Type B pancreatic cell (in vitro differentiated cells): ENCODE measurements around the gene IL17C. TPM values are rescaled to one million over a fixed set of nuclear protein-coding genes. Genes with fewer than 3 reads are reported as not detected.

Experiments used
- DNase-seq: peaks from one replicate; pipeline ENCODE4 v3.0.0; 2021; ENCODE audit warnings: mixed read lengths; ENCODE audit not compliant: unreplicated experiment; ENCODE audit errors: extremely low spot score
- H3K27ac Mint-ChIP-seq: 2 replicates; pipeline ENCODE4 v1.8.0; 2021; ENCODE audit warnings: mild to moderate bottlenecking, mixed read lengths
- H3K27me3 Mint-ChIP-seq: 2 replicates; pipeline ENCODE4 v1.8.0; 2021; ENCODE audit warnings: mixed read lengths
- H3K36me3 Mint-ChIP-seq: 2 replicates; pipeline ENCODE4 v1.8.0; 2021; ENCODE audit warnings: mixed read lengths
- H3K4me1 Mint-ChIP-seq: one replicate; pipeline ENCODE4 v1.8.0; 2021; ENCODE audit warnings: mixed read lengths; ENCODE audit not compliant: unreplicated experiment
- H3K4me3 Mint-ChIP-seq: 2 replicates; pipeline ENCODE4 v1.8.0; 2021; ENCODE audit warnings: mild to moderate bottlenecking, mixed read lengths
- H3K9me3 Mint-ChIP-seq: 2 replicates; pipeline ENCODE4 v1.8.0; 2021; ENCODE audit warnings: mixed read lengths
- total RNA-seq: library from RNA; stranded (reverse); gene quantifications from 2 replicates; pipeline ENCODE4 v1.2.1, GENCODE V29; 2021; ENCODE audit warnings: low replicate concordance
- TF ChIP-seq, protein P1 (sequence below): fragments of 200-600 bp; sonication (generic); conservative IDR thresholded peaks from 2 replicates; pipeline ENCODE4 v1.5.0; 2021; ENCODE audit warnings: antibody characterized with exemption, mild to moderate bottlenecking

Gene IL17C
- total RNA-seq, 1 donor from 2014 or later = 0.39 TPM

- Mint-ChIP-seq H3K27ac (no peak overlapping the region), H3K27me3 (no peaks in the 10 kb centered on the region), H3K9me3 (no peaks in the 10 kb centered on the region), H3K4me1 (no peaks in the 10 kb centered on the region), H3K4me3 (no peak overlapping the region), H3K36me3 (peaks cover 20% of the 10 kb centered on the region)
- TF ChIP-seq, protein P1, sequence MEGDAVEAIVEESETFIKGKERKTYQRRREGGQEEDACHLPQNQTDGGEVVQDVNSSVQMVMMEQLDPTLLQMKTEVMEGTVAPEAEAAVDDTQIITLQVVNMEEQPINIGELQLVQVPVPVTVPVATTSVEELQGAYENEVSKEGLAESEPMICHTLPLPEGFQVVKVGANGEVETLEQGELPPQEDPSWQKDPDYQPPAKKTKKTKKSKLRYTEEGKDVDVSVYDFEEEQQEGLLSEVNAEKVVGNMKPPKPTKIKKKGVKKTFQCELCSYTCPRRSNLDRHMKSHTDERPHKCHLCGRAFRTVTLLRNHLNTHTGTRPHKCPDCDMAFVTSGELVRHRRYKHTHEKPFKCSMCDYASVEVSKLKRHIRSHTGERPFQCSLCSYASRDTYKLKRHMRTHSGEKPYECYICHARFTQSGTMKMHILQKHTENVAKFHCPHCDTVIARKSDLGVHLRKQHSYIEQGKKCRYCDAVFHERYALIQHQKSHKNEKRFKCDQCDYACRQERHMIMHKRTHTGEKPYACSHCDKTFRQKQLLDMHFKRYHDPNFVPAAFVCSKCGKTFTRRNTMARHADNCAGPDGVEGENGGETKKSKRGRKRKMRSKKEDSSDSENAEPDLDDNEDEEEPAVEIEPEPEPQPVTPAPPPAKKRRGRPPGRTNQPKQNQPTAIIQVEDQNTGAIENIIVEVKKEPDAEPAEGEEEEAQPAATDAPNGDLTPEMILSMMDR = no peak
- no peak for DNase-seq
These were observed 44.9 kb upstream of the IL17C start for GRCh38 chr16:88593489-88593888.

GRCh38 chr16:88593910-88594309 lies 44.5 kb upstream of the IL17C start:
- H3K27ac Mint-ChIP-seq = no peak overlapping the region

GRCh38 chr16:88595101-88595500 lies 43.3 kb upstream of the IL17C start:
- Mint-ChIP-seq H3K4me1 (no peaks in the 10 kb centered on the region), H3K27me3 (no peaks in the 10 kb centered on the region), H3K4me3 (no peak overlapping the region), H3K36me3 (peaks cover 14% of the 10 kb centered on the region), H3K9me3 (no peaks in the 10 kb centered on the region), H3K27ac (no peak overlapping the region)
- no peak for DNase-seq
- TF ChIP-seq, protein P1 = no peak

More at GRCh38 chr16:88593910-88594309, 44.5 kb upstream of the IL17C start:
- Mint-ChIP-seq H3K27me3 (no peaks in the 10 kb centered on the region), H3K4me1 (no peaks in the 10 kb centered on the region), H3K4me3 (no peak overlapping the region), H3K36me3 (peaks cover 20% of the 10 kb centered on the region), H3K9me3 (no peaks in the 10 kb centered on the region)
- no peak for DNase-seq
- TF ChIP-seq, protein P1 = no peak

DNA sequence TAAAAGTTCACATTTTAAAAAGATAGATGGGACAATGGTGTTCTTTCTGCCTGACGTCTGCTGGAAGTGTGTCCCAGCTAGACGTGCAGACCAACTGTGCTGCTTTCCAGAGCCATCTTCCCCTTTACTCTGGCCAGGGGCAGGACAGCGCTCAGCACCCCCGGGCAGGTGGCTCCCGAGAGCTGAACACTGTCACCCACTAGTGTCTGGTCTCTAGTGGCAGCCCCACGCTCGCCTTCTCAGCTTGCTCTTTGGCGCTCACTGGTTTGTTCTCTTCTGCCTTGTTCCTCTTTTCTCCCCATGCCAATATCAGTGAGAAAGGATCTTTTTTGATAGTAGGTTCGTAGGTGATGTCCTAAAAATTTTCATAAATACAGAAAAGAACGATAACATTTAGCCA lies 42.5 kb upstream of the IL17C start:
- no peak overlapping the region for H3K4me3 Mint-ChIP-seq

DNA sequence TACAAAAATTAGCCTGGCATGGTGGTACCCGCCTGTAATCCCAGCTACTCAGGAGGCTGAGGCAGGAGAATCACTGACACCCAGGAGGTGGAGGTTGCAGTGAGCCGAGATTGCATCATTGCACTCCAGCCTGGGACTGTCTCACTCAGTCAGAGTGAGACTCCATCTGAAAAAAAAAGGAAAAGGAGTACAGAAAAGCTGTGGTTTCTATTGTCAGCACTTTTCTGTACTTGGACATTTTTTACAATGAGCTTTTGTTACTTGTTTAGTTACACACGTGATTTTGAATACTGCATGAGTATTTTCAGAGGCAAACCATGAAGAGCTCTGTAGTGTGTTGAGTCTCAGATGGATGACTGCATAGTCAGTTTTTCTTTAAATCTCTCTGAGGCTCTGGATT lies 41.9 kb upstream of the IL17C start:
- no peaks in the 10 kb centered on the region for H3K9me3 Mint-ChIP-seq
- H3K27me3 Mint-ChIP-seq = no peaks in the 10 kb centered on the region
- DNase-seq = no peak
- no peak overlapping the region for H3K27ac Mint-ChIP-seq
- TF ChIP-seq, protein P1 = no peak
- no peak overlapping the region for H3K4me3 Mint-ChIP-seq
- H3K36me3 Mint-ChIP-seq = peaks cover 14% of the 10 kb centered on the region
- H3K4me1 Mint-ChIP-seq = no peaks in the 10 kb centered on the region

More for the DNA sequence above, 42.5 kb upstream of the IL17C start:
- no peak for DNase-seq
- H3K36me3 Mint-ChIP-seq = peaks cover 14% of the 10 kb centered on the region
- H3K9me3 Mint-ChIP-seq = no peaks in the 10 kb centered on the region
- no peaks in the 10 kb centered on the region for H3K4me1 Mint-ChIP-seq
- TF ChIP-seq, protein P1 = no peak
- no peaks in the 10 kb centered on the region for H3K27me3 Mint-ChIP-seq
- H3K27ac Mint-ChIP-seq = no peak overlapping the region
